ENCODE measurements around the gene CAMK2G.

CAMK2G gene

DNA sequence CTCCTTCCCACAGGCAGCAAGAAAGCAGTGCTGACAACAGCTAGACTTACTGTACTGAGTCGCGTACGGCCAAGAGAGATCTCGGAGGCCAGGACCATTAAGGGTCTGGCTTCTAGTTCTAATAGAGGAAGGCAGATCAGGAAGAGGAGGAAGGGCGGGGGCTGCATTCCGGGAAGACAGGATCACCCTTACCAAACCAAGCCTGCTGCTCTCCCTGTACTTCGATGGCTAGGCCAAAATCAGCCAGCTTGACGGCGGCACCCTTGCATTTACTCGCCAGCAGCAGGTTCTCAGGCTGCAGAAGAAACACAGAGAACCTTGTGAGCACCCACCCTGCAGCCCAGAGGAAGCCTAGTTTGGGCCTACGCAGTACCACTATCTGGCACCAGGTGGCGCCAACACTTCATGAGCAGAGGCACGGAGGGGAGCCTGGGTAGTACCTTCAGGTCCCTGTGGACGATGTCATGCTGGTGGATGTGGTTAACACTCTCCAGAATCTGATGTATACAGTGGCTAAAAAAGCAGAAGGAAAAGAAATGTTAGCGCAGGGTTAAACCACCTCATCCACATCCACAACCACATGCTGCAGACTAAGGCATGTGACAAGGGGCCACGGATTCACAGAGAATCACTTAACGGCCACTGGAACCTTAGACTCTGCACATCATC is 25.4 kb downstream of the CAMK2G start (continued):
- TF ChIP-seq POU6F1 (CRISPR knock-in tag; IDR thresholded peaks at IDR 0.05; ENCODE audit: borderline replicate concordance, low read depth) (no peak), CSRNP3 (CRISPR knock-in tag; IDR thresholded peaks at IDR 0.05) (no peak), ZNF70 (CRISPR knock-in tag; IDR thresholded peaks at IDR 0.05) (no peak), ZFP3 (CRISPR knock-in tag; IDR thresholded peaks at IDR 0.05) (no peak), PPARA (CRISPR knock-in tag; IDR thresholded peaks at IDR 0.05; ENCODE audit: borderline replicate concordance) (no peak)

DNA sequence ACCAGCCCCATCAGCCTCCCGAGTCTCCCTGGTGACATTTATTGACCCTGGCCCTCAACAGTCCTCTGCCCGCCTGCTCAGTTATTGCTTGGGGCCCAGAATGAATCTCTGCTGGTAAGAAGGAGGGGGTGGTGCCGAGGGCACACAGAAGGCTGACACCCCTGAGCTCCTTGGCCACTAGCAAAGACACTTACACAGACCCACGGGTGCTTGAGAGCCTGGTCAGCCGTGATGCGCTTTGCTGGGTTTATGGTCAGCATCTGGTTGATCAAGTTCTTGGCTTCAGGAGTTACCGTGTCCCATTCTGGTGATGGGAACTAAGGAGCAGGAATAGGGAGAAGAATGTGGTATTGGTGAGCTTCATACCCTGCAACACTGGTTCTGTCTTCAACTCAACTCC is 27.3 kb downstream of the CAMK2G start:
- no peak for ATAC-seq

More for the DNA sequence above, 27.3 kb downstream of the CAMK2G start:
- TF ChIP-seq RARB (CRISPR knock-in tag; IDR thresholded peaks at IDR 0.05) (no peak), ZFP3 (CRISPR knock-in tag; IDR thresholded peaks at IDR 0.05) (no peak), CSRNP3 (CRISPR knock-in tag; IDR thresholded peaks at IDR 0.05) (no peak), ZFP30 (CRISPR knock-in tag; IDR thresholded peaks at IDR 0.05) (no peak), SNAI2 (CRISPR knock-in tag; IDR thresholded peaks at IDR 0.05) (no peak), TOX (CRISPR knock-in tag; IDR thresholded peaks at IDR 0.05; ENCODE audit: borderline replicate concordance) (no peak), ZNF8 (CRISPR knock-in tag; IDR thresholded peaks at IDR 0.05) (no peak), ZC3H10 (CRISPR knock-in tag; IDR thresholded peaks at IDR 0.05) (no peak), PPARA (CRISPR knock-in tag; IDR thresholded peaks at IDR 0.05; ENCODE audit: borderline replicate concordance) (no peak), CSDC2 (CRISPR knock-in tag; IDR thresholded peaks at IDR 0.05) (no peak), ISL1 (CRISPR knock-in tag; IDR thresholded peaks at IDR 0.05) (no peak), TCF4 (CRISPR knock-in tag; IDR thresholded peaks at IDR 0.05; ENCODE audit: borderline replicate concordance) (no peak), POU6F1 (CRISPR knock-in tag; IDR thresholded peaks at IDR 0.05; ENCODE audit: borderline replicate concordance, low read depth) (no peak), GLIS3 (CRISPR knock-in tag; IDR thresholded peaks at IDR 0.05) (no peak), ZNF70 (CRISPR knock-in tag; IDR thresholded peaks at IDR 0.05) (no peak), ARNTL (CRISPR knock-in tag; IDR thresholded peaks at IDR 0.05; ENCODE audit: borderline replicate concordance, low read depth) (no peak), TSHZ2 (CRISPR knock-in tag; IDR thresholded peaks at IDR 0.05) (no peak)
